Ovary (tissue), 3 donors: Measurements from ENCODE around the gene FBXO48.

ENCODE experiments used
- EP300 ChIP-seq: sonication (generic); formaldehyde crosslinking; IDR thresholded peaks from one replicate; pipeline ENCODE4 v1.6.1; 2017; ENCODE audit warnings: antibody characterized with exemption
- POLR2A ChIP-seq: fragments of 450-650 bp; IDR thresholded peaks from one replicate; pipeline ENCODE4 v1.6.1; 2017; ENCODE audit warnings: antibody characterized with exemption, mild to moderate bottlenecking, moderate library complexity
- TF ChIP-seq, protein P1 (sequence below), 3 donors: fragments of 450-650 bp in 2 of 3; fragments of 200-600 bp in 1 of 3; IDR thresholded peaks; one replicate each; pipeline versions ENCODE4 v1.5.1 to v1.8.0; 2016 to 2022; ENCODE audit warnings: antibody characterized with exemption in 3 of 3, mild to moderate bottlenecking in 1 of 3
- donor health status: DM: no; HTN: no; CAD: no.

DNA sequence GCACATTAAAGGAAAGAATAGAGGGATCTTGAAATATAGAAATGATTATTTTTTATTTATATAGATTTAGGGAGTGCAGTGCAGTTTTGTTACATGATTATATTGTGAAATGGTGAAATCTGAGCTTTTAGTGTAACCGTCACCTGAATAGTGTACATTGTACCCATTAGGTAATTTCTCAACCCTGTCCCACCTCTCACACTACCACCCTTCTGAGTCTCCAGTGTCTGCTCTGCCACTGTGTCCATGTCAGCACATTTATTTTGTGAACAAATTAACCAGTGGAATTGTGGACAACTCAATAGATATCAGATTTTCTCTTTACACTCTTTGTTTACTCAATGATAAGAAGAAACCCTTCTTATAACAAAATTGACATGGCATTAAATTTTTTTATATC lies 24.5 kb upstream of the FBXO48 start:
- TF ChIP-seq, protein P1, sequence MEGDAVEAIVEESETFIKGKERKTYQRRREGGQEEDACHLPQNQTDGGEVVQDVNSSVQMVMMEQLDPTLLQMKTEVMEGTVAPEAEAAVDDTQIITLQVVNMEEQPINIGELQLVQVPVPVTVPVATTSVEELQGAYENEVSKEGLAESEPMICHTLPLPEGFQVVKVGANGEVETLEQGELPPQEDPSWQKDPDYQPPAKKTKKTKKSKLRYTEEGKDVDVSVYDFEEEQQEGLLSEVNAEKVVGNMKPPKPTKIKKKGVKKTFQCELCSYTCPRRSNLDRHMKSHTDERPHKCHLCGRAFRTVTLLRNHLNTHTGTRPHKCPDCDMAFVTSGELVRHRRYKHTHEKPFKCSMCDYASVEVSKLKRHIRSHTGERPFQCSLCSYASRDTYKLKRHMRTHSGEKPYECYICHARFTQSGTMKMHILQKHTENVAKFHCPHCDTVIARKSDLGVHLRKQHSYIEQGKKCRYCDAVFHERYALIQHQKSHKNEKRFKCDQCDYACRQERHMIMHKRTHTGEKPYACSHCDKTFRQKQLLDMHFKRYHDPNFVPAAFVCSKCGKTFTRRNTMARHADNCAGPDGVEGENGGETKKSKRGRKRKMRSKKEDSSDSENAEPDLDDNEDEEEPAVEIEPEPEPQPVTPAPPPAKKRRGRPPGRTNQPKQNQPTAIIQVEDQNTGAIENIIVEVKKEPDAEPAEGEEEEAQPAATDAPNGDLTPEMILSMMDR (IDR thresholded peaks at IDR 0.05) = no peak
- no peak for TF ChIP-seq POLR2A
- no peak for TF ChIP-seq EP300
